CD4-positive, alpha-beta T cell treated with Interleukin-12 subunit alpha and Interleukin-12 subunit beta, for 1 hour (primary cell): ENCODE data around the gene PSMD9.
A peak's percentile ranks its signal among the peaks of the same experiment; 100 is the strongest.
"Not testable (repeated sequence)": the region's sequence is repeated elsewhere in the genome, so short reads cannot be mapped to it uniquely, and the experiment has no call there.

Experiments used
- DNase-seq: peaks from one replicate; pipeline ENCODE4 v3.0.0-alpha.2; 2020

The PSMD9 gene

GRCh38 chr12:121888478-121889273 is at the start of gene PSMD9:
PSMD9 (plus strand) TSS chr12:121888790; CDS start chr12:121888857, 67 bp downstream.
- peak; percentile 98 for DNase-seq

- peak; percentile 99 for DNase-seq
Measured at GRCh38 chr12:121839106-121839992, 49.2 kb upstream of the PSMD9 start.

- no peak for DNase-seq
Measured at GRCh38 chr12:121839993-121840761, 48.4 kb upstream of the PSMD9 start.

GRCh38 chr12:121843236-121843982 is 45.2 kb upstream of the PSMD9 start:
- DNase-seq = no peak

- DNase-seq = no peak
Measured at GRCh38 chr12:121845701-121846100, 42.9 kb upstream of the PSMD9 start.

GRCh38 chr12:121849211-121849610 is 39.4 kb upstream of the PSMD9 start:
- no peak for DNase-seq

GRCh38 chr12:121849665-121850064 is 38.9 kb upstream of the PSMD9 start:
- no peak for DNase-seq

- not testable (repeated sequence) for DNase-seq
Measured at GRCh38 chr12:121852392-121852791, 36.2 kb upstream of the PSMD9 start.

GRCh38 chr12:121857322-121858246 is 31.0 kb upstream of the PSMD9 start:
- no peak for DNase-seq

GRCh38 chr12:121858318-121858661 is 30.3 kb upstream of the PSMD9 start:
- DNase-seq = no peak

- DNase-seq = no peak
Measured at GRCh38 chr12:121858662-121859572, 29.7 kb upstream of the PSMD9 start, which contains the start of gene HPD. HPD (minus strand) TSS chr12:121858859; CDS start chr12:121858823, 36 bp downstream.

GRCh38 chr12:121860257-121860656 is 28.3 kb upstream of the PSMD9 start:
- no peak for DNase-seq

- DNase-seq = not testable (repeated sequence)
Measured at GRCh38 chr12:121860699-121861098, 27.9 kb upstream of the PSMD9 start.

GRCh38 chr12:121861636-121862254 is 26.8 kb upstream of the PSMD9 start:
- DNase-seq = no peak

GRCh38 chr12:121866331-121866730 is 22.3 kb upstream of the PSMD9 start:
- no peak for DNase-seq

GRCh38 chr12:121869229-121869628 is 19.4 kb upstream of the PSMD9 start:
- not testable (repeated sequence) for DNase-seq

GRCh38 chr12:121871467-121871866 is 17.1 kb upstream of the PSMD9 start:
- no peak for DNase-seq

GRCh38 chr12:121872546-121873215 is 15.9 kb upstream of the PSMD9 start:
- DNase-seq = no peak

- no peak for DNase-seq
Measured at GRCh38 chr12:121873216-121873569, 15.4 kb upstream of the PSMD9 start.
